ENCODE measurements around the gene ORAI3.

Gene ORAI3

GRCh38 chr16:30922420-30922959 is 26.4 kb upstream of the ORAI3 start (continued):
- TF ChIP-seq, protein P1, sequence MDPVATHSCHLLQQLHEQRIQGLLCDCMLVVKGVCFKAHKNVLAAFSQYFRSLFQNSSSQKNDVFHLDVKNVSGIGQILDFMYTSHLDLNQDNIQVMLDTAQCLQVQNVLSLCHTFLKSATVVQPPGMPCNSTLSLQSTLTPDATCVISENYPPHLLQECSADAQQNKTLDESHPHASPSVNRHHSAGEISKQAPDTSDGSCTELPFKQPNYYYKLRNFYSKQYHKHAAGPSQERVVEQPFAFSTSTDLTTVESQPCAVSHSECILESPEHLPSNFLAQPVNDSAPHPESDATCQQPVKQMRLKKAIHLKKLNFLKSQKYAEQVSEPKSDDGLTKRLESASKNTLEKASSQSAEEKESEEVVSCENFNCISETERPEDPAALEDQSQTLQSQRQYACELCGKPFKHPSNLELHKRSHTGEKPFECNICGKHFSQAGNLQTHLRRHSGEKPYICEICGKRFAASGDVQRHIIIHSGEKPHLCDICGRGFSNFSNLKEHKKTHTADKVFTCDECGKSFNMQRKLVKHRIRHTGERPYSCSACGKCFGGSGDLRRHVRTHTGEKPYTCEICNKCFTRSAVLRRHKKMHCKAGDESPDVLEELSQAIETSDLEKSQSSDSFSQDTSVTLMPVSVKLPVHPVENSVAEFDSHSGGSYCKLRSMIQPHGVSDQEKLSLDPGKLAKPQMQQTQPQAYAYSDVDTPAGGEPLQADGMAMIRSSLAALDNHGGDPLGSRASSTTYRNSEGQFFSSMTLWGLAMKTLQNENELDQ (tag by site-specific recombination; IDR thresholded peaks at IDR 0.05; ENCODE audit: low read depth), result no peak
- TF ChIP-seq ZBTB17 (tag by site-specific recombination; IDR thresholded peaks at IDR 0.05), result no peak
- TF ChIP-seq ZNF768 (tag by site-specific recombination; IDR thresholded peaks at IDR 0.05), result no peak
- TF ChIP-seq, protein P2, sequence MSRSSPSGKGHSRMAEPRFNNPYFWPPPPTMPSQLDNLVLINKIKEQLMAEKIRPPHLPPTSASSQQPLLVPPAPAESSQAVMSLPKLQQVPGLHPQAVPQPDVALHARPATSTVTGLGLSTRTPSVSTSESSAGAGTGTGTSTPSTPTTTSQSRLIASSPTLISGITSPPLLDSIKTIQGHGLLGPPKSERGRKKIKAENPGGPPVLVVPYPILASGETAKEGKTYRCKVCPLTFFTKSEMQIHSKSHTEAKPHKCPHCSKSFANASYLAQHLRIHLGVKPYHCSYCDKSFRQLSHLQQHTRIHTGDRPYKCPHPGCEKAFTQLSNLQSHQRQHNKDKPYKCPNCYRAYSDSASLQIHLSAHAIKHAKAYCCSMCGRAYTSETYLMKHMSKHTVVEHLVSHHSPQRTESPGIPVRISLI (tag by site-specific recombination; IDR thresholded peaks at IDR 0.05), result no peak
- no peak for TF ChIP-seq PRDM10 (tag by site-specific recombination; IDR thresholded peaks at IDR 0.05)
- TF ChIP-seq, protein P3, sequence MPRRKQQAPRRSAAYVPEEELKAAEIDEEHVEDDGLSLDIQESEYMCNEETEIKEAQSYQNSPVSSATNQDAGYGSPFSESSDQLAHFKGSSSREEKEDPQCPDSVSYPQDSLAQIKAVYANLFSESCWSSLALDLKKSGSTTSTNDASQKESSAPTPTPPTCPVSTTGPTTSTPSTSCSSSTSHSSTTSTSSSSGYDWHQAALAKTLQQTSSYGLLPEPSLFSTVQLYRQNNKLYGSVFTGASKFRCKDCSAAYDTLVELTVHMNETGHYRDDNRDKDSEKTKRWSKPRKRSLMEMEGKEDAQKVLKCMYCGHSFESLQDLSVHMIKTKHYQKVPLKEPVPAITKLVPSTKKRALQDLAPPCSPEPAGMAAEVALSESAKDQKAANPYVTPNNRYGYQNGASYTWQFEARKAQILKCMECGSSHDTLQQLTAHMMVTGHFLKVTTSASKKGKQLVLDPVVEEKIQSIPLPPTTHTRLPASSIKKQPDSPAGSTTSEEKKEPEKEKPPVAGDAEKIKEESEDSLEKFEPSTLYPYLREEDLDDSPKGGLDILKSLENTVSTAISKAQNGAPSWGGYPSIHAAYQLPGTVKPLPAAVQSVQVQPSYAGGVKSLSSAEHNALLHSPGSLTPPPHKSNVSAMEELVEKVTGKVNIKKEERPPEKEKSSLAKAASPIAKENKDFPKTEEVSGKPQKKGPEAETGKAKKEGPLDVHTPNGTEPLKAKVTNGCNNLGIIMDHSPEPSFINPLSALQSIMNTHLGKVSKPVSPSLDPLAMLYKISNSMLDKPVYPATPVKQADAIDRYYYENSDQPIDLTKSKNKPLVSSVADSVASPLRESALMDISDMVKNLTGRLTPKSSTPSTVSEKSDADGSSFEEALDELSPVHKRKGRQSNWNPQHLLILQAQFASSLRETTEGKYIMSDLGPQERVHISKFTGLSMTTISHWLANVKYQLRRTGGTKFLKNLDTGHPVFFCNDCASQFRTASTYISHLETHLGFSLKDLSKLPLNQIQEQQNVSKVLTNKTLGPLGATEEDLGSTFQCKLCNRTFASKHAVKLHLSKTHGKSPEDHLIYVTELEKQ (tag by site-specific recombination; IDR thresholded peaks at IDR 0.05; ENCODE audit: borderline replicate concordance), result no peak
- no peak for TF ChIP-seq ZNF585B (tag by site-specific recombination; IDR thresholded peaks at IDR 0.05)
- peak; percentile 48 for TF ChIP-seq PATZ1 (tag by site-specific recombination; IDR thresholded peaks at IDR 0.05)
- no peak for TF ChIP-seq ZNF544 (tag by site-specific recombination; IDR thresholded peaks at IDR 0.05)
- no peak for TF ChIP-seq ZNF514 (tag by site-specific recombination; IDR thresholded peaks at IDR 0.05)
- no peak for TF ChIP-seq ZSCAN23 (tag by site-specific recombination; IDR thresholded peaks at IDR 0.05)
- no peak for TF ChIP-seq BCL11B (tag by site-specific recombination; IDR thresholded peaks at IDR 0.05; ENCODE audit: low read depth)
- peak; percentile 50 for TF ChIP-seq KLF1 (tag by site-specific recombination; IDR thresholded peaks at IDR 0.05)
- peak; percentile 87 for TF ChIP-seq PBX3 (CRISPR knock-in tag; IDR thresholded peaks at IDR 0.05)
- TF ChIP-seq REPIN1 (tag by site-specific recombination; IDR thresholded peaks at IDR 0.05; ENCODE audit: low read depth), result no peak
- peak; percentile 76; the same call in 1 of the 2 replicates for TF ChIP-seq ZNF639 (tag by site-specific recombination; IDR thresholded peaks at IDR 0.05)
- TF ChIP-seq, protein P4, sequence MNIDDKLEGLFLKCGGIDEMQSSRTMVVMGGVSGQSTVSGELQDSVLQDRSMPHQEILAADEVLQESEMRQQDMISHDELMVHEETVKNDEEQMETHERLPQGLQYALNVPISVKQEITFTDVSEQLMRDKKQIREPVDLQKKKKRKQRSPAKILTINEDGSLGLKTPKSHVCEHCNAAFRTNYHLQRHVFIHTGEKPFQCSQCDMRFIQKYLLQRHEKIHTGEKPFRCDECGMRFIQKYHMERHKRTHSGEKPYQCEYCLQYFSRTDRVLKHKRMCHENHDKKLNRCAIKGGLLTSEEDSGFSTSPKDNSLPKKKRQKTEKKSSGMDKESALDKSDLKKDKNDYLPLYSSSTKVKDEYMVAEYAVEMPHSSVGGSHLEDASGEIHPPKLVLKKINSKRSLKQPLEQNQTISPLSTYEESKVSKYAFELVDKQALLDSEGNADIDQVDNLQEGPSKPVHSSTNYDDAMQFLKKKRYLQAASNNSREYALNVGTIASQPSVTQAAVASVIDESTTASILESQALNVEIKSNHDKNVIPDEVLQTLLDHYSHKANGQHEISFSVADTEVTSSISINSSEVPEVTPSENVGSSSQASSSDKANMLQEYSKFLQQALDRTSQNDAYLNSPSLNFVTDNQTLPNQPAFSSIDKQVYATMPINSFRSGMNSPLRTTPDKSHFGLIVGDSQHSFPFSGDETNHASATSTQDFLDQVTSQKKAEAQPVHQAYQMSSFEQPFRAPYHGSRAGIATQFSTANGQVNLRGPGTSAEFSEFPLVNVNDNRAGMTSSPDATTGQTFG (tag by site-specific recombination; IDR thresholded peaks at IDR 0.05; ENCODE audit: borderline replicate concordance), result no peak
- TF ChIP-seq ZNF560 (tag by site-specific recombination; IDR thresholded peaks at IDR 0.05; ENCODE audit: borderline replicate concordance), result no peak
- no peak for TF ChIP-seq ZNF202 (tag by site-specific recombination; IDR thresholded peaks at IDR 0.05; ENCODE audit: borderline replicate concordance)
